IMR-90 (cell line): ENCODE measurements around the gene SERHL2. TPM values are rescaled to one million over a fixed set of nuclear protein-coding genes. Genes with fewer than 3 reads are reported as not detected.
"Not testable (repeated sequence)": the region's sequence is repeated elsewhere in the genome, so short reads cannot be mapped to it uniquely, and the experiment has no call there.

Source experiments
- ATAC-seq: fragments of 200-7000 bp; cut with Tn5 transposase; 2 replicates; pipeline ENCODE4 v1.9.1; 2020; ENCODE audit warnings: low read depth, mild to moderate bottlenecking, moderate library complexity
- BruUV-seq: library from RNA; stranded (reverse); fragments of 400-500 nt; replicated peaks from 2 replicates; lab custom pipeline; 2021; lab: Mats Ljungman, UMichigan
- CTCF ChIA-PET: fragments of 300-600 bp; formaldehyde crosslinking; extraction: SDS; loops from one replicate; lab custom pipeline; 2021; ENCODE audit warnings: antibody characterized with exemption; lab: Yijun Ruan, JAX
- POLR2A ChIA-PET: fragments of 300-600 bp; sonication (Branson Sonifier 250); formaldehyde crosslinking; loops from one replicate; lab custom pipeline; 2022; ENCODE audit warnings: antibody characterized with exemption; ENCODE audit not compliant: unreplicated experiment; lab: Charles Lee
- DNase-seq: peaks from one replicate; pipeline ENCODE4 v3.0.0; 2013
- H2AFZ ChIP-seq: replicated peaks from 2 replicates; pipeline ENCODE3; 2013; ENCODE audit warnings: low read length, mild to moderate bottlenecking; ENCODE audit not compliant: poor library complexity
- H2AK5ac ChIP-seq: 2 replicates; pipeline ENCODE4 v1.6.1; 2013; ENCODE audit warnings: low read depth, low read length, inconsistent platforms
- H2AK9ac ChIP-seq: replicated peaks from 2 replicates; pipeline ENCODE3; 2013; ENCODE audit warnings: mild to moderate bottlenecking, low read depth, low read length, moderate library complexity; ENCODE audit not compliant: poor library complexity
- H2BK120ac ChIP-seq: 2 replicates; pipeline ENCODE4 v1.6.1; 2013; ENCODE audit warnings: low read depth, low read length, inconsistent platforms
- H2BK15ac ChIP-seq: 3 replicates; pipeline ENCODE4 v1.6.1; 2013; ENCODE audit warnings: low read depth, low read length, inconsistent platforms
- H2BK20ac ChIP-seq: 2 replicates; pipeline ENCODE4 v1.6.1; 2013; ENCODE audit warnings: low read depth, mild to moderate bottlenecking, inconsistent platforms, low read length, moderate library complexity
- H2BK5ac ChIP-seq: 2 replicates; pipeline ENCODE4 v1.6.1; 2013; ENCODE audit warnings: mild to moderate bottlenecking, low read depth, low read length, inconsistent platforms; ENCODE audit not compliant: poor library complexity, severe bottlenecking
- H3K14ac ChIP-seq: replicated peaks from 2 replicates; pipeline ENCODE4 v1.6.1; 2013; ENCODE audit warnings: low read depth, low read length, inconsistent platforms
- H3K18ac ChIP-seq: 2 replicates; pipeline ENCODE4 v1.6.1; 2013; ENCODE audit warnings: low read depth, low read length, control low read depth
- H3K23ac ChIP-seq: 2 replicates; pipeline ENCODE4 v1.6.1; 2013; ENCODE audit warnings: low read depth, low read length, inconsistent platforms
- H3K27ac ChIP-seq: 2 replicates; pipeline ENCODE4 v1.5.1; 2013; ENCODE audit warnings: mild to moderate bottlenecking, control low read depth, low read length; ENCODE audit not compliant: insufficient read depth
- H3K27me3 ChIP-seq: 2 replicates; pipeline ENCODE4 v1.6.1; 2013; ENCODE audit warnings: low read length; ENCODE audit not compliant: control insufficient read depth, insufficient read depth
- H3K36me3 ChIP-seq: 2 replicates; pipeline ENCODE4 v1.6.1; 2013; ENCODE audit warnings: low read length, mixed read lengths; ENCODE audit not compliant: control insufficient read depth, insufficient read depth
- H3K4ac ChIP-seq: 2 replicates; pipeline ENCODE4 v1.6.1; 2013; ENCODE audit warnings: low read depth, low read length, inconsistent platforms
- H3K4me1 ChIP-seq: 2 replicates; pipeline ENCODE4 v1.6.1; 2013; ENCODE audit warnings: low read length, mixed read lengths; ENCODE audit not compliant: control insufficient read depth, insufficient read depth
- H3K4me2 ChIP-seq: 2 replicates; pipeline ENCODE4 v1.6.1; 2013; ENCODE audit warnings: low read depth, mild to moderate bottlenecking, control low read depth, low read length, moderate library complexity
- H3K4me3 ChIP-seq: 2 replicates; pipeline ENCODE4 v1.5.1; 2013; ENCODE audit warnings: low read depth, mild to moderate bottlenecking, control low read depth, low read length, moderate library complexity; ENCODE audit not compliant: insufficient read depth
- H3K56ac ChIP-seq: 2 replicates; pipeline ENCODE4 v1.6.1; 2013; ENCODE audit warnings: low read length, inconsistent platforms; ENCODE audit not compliant: insufficient read depth; ENCODE audit errors: extremely low read depth
- H3K79me1 ChIP-seq, 2 experiments: 2 replicates each; pipeline ENCODE4 v1.6.1; 2013; ENCODE audit warnings: low read length in 2 of 2, inconsistent platforms in 1 of 2, low read depth in 1 of 2
- H3K9ac ChIP-seq: 2 replicates; pipeline ENCODE4 v1.6.1; 2013; ENCODE audit warnings: low read depth, low read length, control low read depth
- H3K9me1 ChIP-seq: 2 replicates; pipeline ENCODE4 v1.6.1; 2013; ENCODE audit warnings: low read length, inconsistent platforms; ENCODE audit not compliant: insufficient read depth
- H3K9me3 ChIP-seq: 2 replicates; pipeline ENCODE4 v1.6.1; 2013; ENCODE audit warnings: low read length; ENCODE audit not compliant: control insufficient read depth, insufficient read depth
- H4K20me1 ChIP-seq: 2 replicates; pipeline ENCODE4 v1.6.1; 2013; ENCODE audit warnings: low read length, inconsistent platforms; ENCODE audit not compliant: insufficient read depth
- H4K5ac ChIP-seq: 2 replicates; pipeline ENCODE4 v1.6.1; 2013; ENCODE audit warnings: mild to moderate bottlenecking, low read depth, low read length, control low read depth
- H4K8ac ChIP-seq, 2 experiments: 2 replicates each; pipeline ENCODE4 v1.6.1; 2013; ENCODE audit warnings: low read depth in 2 of 2, low read length in 2 of 2, control low read depth in 1 of 2, inconsistent platforms in 1 of 2
- H4K91ac ChIP-seq: 2 replicates; pipeline ENCODE4 v1.6.1; 2013; ENCODE audit warnings: low read depth, low read length, inconsistent platforms; ENCODE audit not compliant: insufficient read depth
- RAD21 ChIP-seq: IDR thresholded peaks from 2 replicates; pipeline ENCODE4 v1.6.1; 2012; ENCODE audit warnings: low read length, improper control_type of control experiment
- WGBS, 2 experiments: methylation state at CpG; one replicate each; pipeline versions ENCODE4 v1.1.5 to v1.1.7; 2013; ENCODE audit warnings: missing lambda C conversion rate in 2 of 2; ENCODE audit not compliant: insufficient read length in 1 of 2; ENCODE audit errors: extremely low coverage in 2 of 2; 5-methylcytosine and 5-hydroxymethylcytosine counted together
- dilution Hi-C: fragments of 300-500 bp; cut with HindIII; formaldehyde crosslinking; loops from one replicate; pipeline ENCODE4 v1.14.3; 2018; ENCODE audit warnings: low sequenced_read_pairs; ENCODE audit not compliant: unreplicated experiment
- in situ Hi-C: fragments of 300-500 bp; cut with MboI; formaldehyde crosslinking; loops from 3 replicates; pipeline ENCODE4 v1.14.3; 2019; ENCODE audit warnings: low sequenced_read_pairs, inconsistent platforms, mixed read lengths
- intact Hi-C: fragments of 100-400 bp; cut with micrococcal nuclease; formaldehyde crosslinking; loops from 2 replicates; pipeline ENCODE4 v1.10.0; 2022
- polyA plus RNA-seq, 3 experiments: library from polyadenylated mRNA; depleted of rRNA; stranded (reverse); fragments of >200 nt; gene quantifications; 2 replicates each; pipeline ENCODE4 v1.2.3, GENCODE V29; 2012; ENCODE audit warnings: low replicate concordance in 1 of 3
- total RNA-seq: library from RNA; depleted of rRNA; stranded (reverse); fragments of >200 nt; gene quantifications from 2 replicates; pipeline ENCODE4 v1.2.3, GENCODE V29; 2012
- TF ChIP-seq, protein P1 (sequence below): conservative IDR thresholded peaks from 2 replicates; pipeline ENCODE4 v1.5.1; 2012; ENCODE audit warnings: mild to moderate bottlenecking, low read depth, low read length, improper control_type of control experiment

The SERHL2 gene
- total and polyA plus RNA-seq, 2 of the 4 experiments (the other 2 are of a cell fraction) = 4.5 to 5.0 TPM

DNA sequence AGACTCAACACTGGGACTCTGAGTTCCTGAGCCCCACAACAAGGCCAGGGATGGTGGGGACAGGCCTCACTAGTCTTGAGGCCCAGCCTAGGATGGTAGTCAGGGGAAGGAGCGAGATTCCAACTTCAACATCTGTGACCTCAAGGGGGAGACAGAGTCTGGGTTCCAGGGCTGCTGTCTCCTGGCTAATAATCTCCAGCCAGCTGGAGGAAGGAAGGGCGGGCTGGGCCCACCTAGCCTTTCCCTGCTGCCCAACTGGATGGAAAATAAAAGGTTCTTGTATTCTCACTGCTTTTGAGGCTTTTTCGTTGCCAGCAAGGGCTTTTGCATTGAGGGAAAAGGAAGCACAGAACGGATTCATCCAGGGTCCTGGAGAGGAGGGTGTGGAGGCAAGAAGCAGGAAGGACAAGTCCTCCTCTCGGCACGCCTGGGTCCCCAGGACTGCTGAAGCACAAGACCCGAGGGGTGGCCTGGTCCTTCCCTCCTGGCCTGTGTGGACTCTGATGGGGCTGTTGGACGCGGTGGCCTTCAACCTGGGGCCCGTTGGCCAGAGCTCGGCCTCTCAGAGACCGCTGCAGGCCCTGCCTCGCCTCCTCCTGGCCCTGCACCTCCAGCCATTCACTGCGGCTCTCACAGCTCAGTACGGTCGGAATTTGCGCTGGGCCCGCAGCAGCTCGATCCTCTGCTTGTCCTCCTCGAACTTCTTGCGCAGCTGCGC lies 41.3 kb upstream of the SERHL2 start:
- H2AK5ac ChIP-seq, H3K18ac ChIP-seq, H4K8ac ChIP-seq, H3K4ac ChIP-seq, H3K56ac ChIP-seq, H3K79me1 ChIP-seq, H2AK9ac ChIP-seq, H3K9me3 ChIP-seq, H4K5ac ChIP-seq, H2BK20ac ChIP-seq, POLR2A ChIA-PET, BruUV-seq, H3K4me2 ChIP-seq, intact Hi-C loops, H3K27ac ChIP-seq, H2BK15ac ChIP-seq, H3K27me3 ChIP-seq, H3K9ac ChIP-seq, H2BK120ac ChIP-seq, H4K91ac ChIP-seq, H3K4me1 ChIP-seq, dilution Hi-C loops, H4K20me1 ChIP-seq, in situ Hi-C loops, H2BK5ac ChIP-seq, H3K4me3 ChIP-seq, H3K23ac ChIP-seq, H3K9me1 ChIP-seq, H2AFZ ChIP-seq, H3K14ac ChIP-seq, CTCF ChIA-PET: not testable (repeated sequence)
- peak; percentile 5 for DNase-seq
- TF ChIP-seq, protein P1, sequence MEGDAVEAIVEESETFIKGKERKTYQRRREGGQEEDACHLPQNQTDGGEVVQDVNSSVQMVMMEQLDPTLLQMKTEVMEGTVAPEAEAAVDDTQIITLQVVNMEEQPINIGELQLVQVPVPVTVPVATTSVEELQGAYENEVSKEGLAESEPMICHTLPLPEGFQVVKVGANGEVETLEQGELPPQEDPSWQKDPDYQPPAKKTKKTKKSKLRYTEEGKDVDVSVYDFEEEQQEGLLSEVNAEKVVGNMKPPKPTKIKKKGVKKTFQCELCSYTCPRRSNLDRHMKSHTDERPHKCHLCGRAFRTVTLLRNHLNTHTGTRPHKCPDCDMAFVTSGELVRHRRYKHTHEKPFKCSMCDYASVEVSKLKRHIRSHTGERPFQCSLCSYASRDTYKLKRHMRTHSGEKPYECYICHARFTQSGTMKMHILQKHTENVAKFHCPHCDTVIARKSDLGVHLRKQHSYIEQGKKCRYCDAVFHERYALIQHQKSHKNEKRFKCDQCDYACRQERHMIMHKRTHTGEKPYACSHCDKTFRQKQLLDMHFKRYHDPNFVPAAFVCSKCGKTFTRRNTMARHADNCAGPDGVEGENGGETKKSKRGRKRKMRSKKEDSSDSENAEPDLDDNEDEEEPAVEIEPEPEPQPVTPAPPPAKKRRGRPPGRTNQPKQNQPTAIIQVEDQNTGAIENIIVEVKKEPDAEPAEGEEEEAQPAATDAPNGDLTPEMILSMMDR = 0 out of 2 replicates have a peak, but pooled peaks have one; percentile 26
- TF ChIP-seq RAD21 = peak; percentile 32
- H3K36me3 ChIP-seq = peaks cover 24% of the 10 kb centered on the region
- 88% methylated on average over 7 of the region's 22 CpGs; no CpG with 5 or more reads in 1 of the 2 experiments for WGBS, 2 experiments
- ATAC-seq = peak; percentile 69

DNA sequence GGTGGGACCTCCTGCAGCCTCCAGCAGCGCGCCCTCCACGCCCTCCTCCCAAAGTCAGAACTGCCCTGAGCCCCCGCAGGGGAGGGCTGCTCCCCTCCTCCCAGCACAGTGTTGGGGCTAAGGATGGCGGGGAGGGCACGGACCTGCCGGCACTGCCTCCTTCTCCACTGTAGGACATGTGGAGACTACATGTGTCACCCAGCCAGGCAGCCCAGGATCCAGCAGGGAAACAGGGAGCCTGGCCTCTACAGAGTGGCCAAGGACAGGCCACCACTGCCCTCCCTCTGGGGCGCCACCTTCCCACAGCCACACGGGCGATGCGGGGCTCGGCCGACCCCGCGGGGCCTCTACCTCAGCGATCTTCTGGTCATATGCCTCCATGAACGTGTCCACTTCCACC lies 39.4 kb upstream of the SERHL2 start:
- H3K9me3 ChIP-seq, H2BK15ac ChIP-seq, H2AFZ ChIP-seq, H4K91ac ChIP-seq, H4K5ac ChIP-seq, H2BK20ac ChIP-seq, H2BK120ac ChIP-seq, ATAC-seq, H3K4ac ChIP-seq, H2BK5ac ChIP-seq, H3K27ac ChIP-seq, CTCF ChIA-PET, H3K4me1 ChIP-seq, H3K23ac ChIP-seq, intact Hi-C loops, H3K18ac ChIP-seq, in situ Hi-C loops, H3K9me1 ChIP-seq, H3K27me3 ChIP-seq, H2AK9ac ChIP-seq, DNase-seq, H3K9ac ChIP-seq, H3K4me3 ChIP-seq, H3K4me2 ChIP-seq, H4K8ac ChIP-seq, H3K56ac ChIP-seq, H3K14ac ChIP-seq, dilution Hi-C loops, BruUV-seq, H2AK5ac ChIP-seq, H4K20me1 ChIP-seq: not testable (repeated sequence)
- POLR2A ChIA-PET = interaction anchor here (0.6 kb wide), 1 partner anchor 151 kb away, joined by 4 read pairs; no protein-coding TSS in a partner anchor
- peaks cover 27% of the 10 kb centered on the region for H3K36me3 ChIP-seq
- no CpG with 5 or more reads among the region's 17 CpGs for WGBS, 2 experiments
- peaks cover 0 to 12% of the 10 kb centered on the region in 2 experiments; a peak in 1 of 4 replicates for H3K79me1 ChIP-seq
